H9 (cell line): Measurements from ENCODE around the gene RORC. TPM values are rescaled to one million over a fixed set of nuclear protein-coding genes. Genes with fewer than 3 reads are reported as not detected.

Source experiments
- DNase-seq: peaks from one replicate; pipeline ENCODE4 v3.0.0-alpha.2; 2017
- H2AFZ ChIP-seq: one replicate; pipeline ENCODE4 v1.6.1; 2013; ENCODE audit warnings: mild to moderate bottlenecking, low read length, control low read depth, moderate library complexity
- H2AK5ac ChIP-seq: 2 replicates; pipeline ENCODE4 v1.6.1; 2013; ENCODE audit warnings: low read length, control low read depth, mixed read lengths; ENCODE audit not compliant: insufficient read length
- H2BK120ac ChIP-seq: one replicate; pipeline ENCODE4 v1.6.1; 2013; ENCODE audit warnings: low read depth, mild to moderate bottlenecking, low read length, control low read depth, inconsistent platforms; ENCODE audit not compliant: poor library complexity, severe bottlenecking
- H2BK12ac ChIP-seq: 2 replicates; pipeline ENCODE4 v1.6.1; 2013; ENCODE audit warnings: low read length, control low read depth, mixed read lengths, low read depth; ENCODE audit not compliant: insufficient read length
- H2BK15ac ChIP-seq: 2 replicates; pipeline ENCODE4 v1.6.1; 2013; ENCODE audit warnings: low read depth, low read length, control low read depth
- H2BK20ac ChIP-seq: one replicate; pipeline ENCODE4 v1.6.1; 2013; ENCODE audit warnings: low read depth, mild to moderate bottlenecking, low read length, control low read depth, inconsistent platforms; ENCODE audit not compliant: poor library complexity, severe bottlenecking
- H2BK5ac ChIP-seq: 2 replicates; pipeline ENCODE4 v1.6.1; 2013; ENCODE audit warnings: low read length, control low read depth, mixed read lengths; ENCODE audit not compliant: insufficient read length
- H3K14ac ChIP-seq: 2 replicates; pipeline ENCODE4 v1.6.1; 2013; ENCODE audit warnings: low read length, control low read depth; ENCODE audit not compliant: insufficient read depth
- H3K18ac ChIP-seq: 2 replicates; pipeline ENCODE4 v1.6.1; 2013; ENCODE audit warnings: low read depth, mild to moderate bottlenecking, mixed read lengths, low read length, control low read depth; ENCODE audit not compliant: insufficient read length
- H3K23ac ChIP-seq: 2 replicates; pipeline ENCODE4 v1.6.1; 2013; ENCODE audit warnings: low read length, control low read depth, mixed read lengths, low read depth; ENCODE audit not compliant: insufficient read length
- H3K23me2 ChIP-seq: 2 replicates; pipeline ENCODE4 v1.6.1; 2013; ENCODE audit warnings: low read depth, mild to moderate bottlenecking, mixed read lengths, low read length, control low read depth; ENCODE audit not compliant: insufficient read length, poor library complexity, severe bottlenecking
- H3K27ac ChIP-seq: 2 replicates; pipeline ENCODE4 v1.5.1; 2013; ENCODE audit warnings: low read length, control low read depth, mixed read lengths, low read depth; ENCODE audit not compliant: insufficient read length
- H3K27me3 ChIP-seq: 2 replicates; pipeline ENCODE4 v1.6.1; 2013; ENCODE audit warnings: low read length, control low read depth, inconsistent platforms; ENCODE audit not compliant: insufficient read depth
- H3K4ac ChIP-seq: 2 replicates; pipeline ENCODE4 v1.6.1; 2013; ENCODE audit warnings: low read depth, mild to moderate bottlenecking, control low read depth, inconsistent platforms, low read length, moderate library complexity
- H3K4me1 ChIP-seq: 2 replicates; pipeline ENCODE4 v1.6.1; 2013; ENCODE audit warnings: low read length, control low read depth, inconsistent platforms; ENCODE audit not compliant: insufficient read depth
- H3K4me2 ChIP-seq: 2 replicates; pipeline ENCODE4 v1.6.1; 2013; ENCODE audit warnings: low read length, control low read depth, mixed read lengths; ENCODE audit not compliant: insufficient read length, insufficient read depth
- H3K56ac ChIP-seq: 2 replicates; pipeline ENCODE4 v1.6.1; 2013; ENCODE audit warnings: low read depth, mild to moderate bottlenecking, mixed read lengths, low read length, control low read depth; ENCODE audit not compliant: insufficient read length
- H3K79me1 ChIP-seq: 2 replicates; pipeline ENCODE4 v1.6.1; 2013; ENCODE audit warnings: low read depth, mild to moderate bottlenecking, moderate library complexity, low read length, control low read depth, inconsistent platforms; ENCODE audit not compliant: insufficient read depth, poor library complexity, severe bottlenecking
- H3K79me2 ChIP-seq: 2 replicates; pipeline ENCODE4 v1.6.1; 2013; ENCODE audit warnings: low read length, control low read depth, inconsistent platforms; ENCODE audit not compliant: insufficient read depth
- H3K9ac ChIP-seq: 2 replicates; pipeline ENCODE4 v1.6.1; 2013; ENCODE audit warnings: low read length, control low read depth, mixed read lengths; ENCODE audit not compliant: insufficient read length; ENCODE audit errors: extremely low read depth
- H3K9me3 ChIP-seq: one replicate; pipeline ENCODE4 v1.6.1; 2013; ENCODE audit warnings: low read depth, low read length, inconsistent platforms; ENCODE audit not compliant: control insufficient read depth
- H3T11ph ChIP-seq: one replicate; pipeline ENCODE4 v1.6.1; 2013; ENCODE audit warnings: mild to moderate bottlenecking, low read length, control low read depth, inconsistent platforms
- H4K20me1 ChIP-seq: one replicate; pipeline ENCODE4 v1.6.1; 2013; ENCODE audit not compliant: control insufficient read depth, insufficient read length, insufficient read depth
- H4K5ac ChIP-seq: 2 replicates; pipeline ENCODE4 v1.6.1; 2013; ENCODE audit warnings: low read depth, mild to moderate bottlenecking, mixed read lengths, low read length, control low read depth; ENCODE audit not compliant: insufficient read length
- H4K8ac ChIP-seq: replicated peaks from 2 replicates; pipeline ENCODE4 v1.6.1; 2013; ENCODE audit warnings: low read length, control low read depth, mixed read lengths, low read depth; ENCODE audit not compliant: insufficient read length
- H4K91ac ChIP-seq: 2 replicates; pipeline ENCODE4 v1.6.1; 2013; ENCODE audit warnings: low read depth, mild to moderate bottlenecking, moderate library complexity, mixed read lengths, low read length, control low read depth; ENCODE audit not compliant: insufficient read length
- H3K27ac Mint-ChIP-seq, 3 experiments: 2 replicates in 2 of 3; 3 replicates in 1 of 3; pipeline ENCODE4 v1.8.0; 2020 to 2021; ENCODE audit warnings: mixed read lengths in 3 of 3, mild to moderate bottlenecking in 1 of 3, moderate library complexity in 1 of 3
- H3K27me3 Mint-ChIP-seq: 2 replicates; pipeline ENCODE4 v1.8.0; 2021; ENCODE audit warnings: low read depth, mild to moderate bottlenecking, moderate library complexity, mixed read lengths
- H3K36me3 Mint-ChIP-seq, 3 experiments: 2 replicates in 2 of 3; 3 replicates in 1 of 3; pipeline ENCODE4 v1.8.0; 2020 to 2021; ENCODE audit warnings: low read depth in 3 of 3, mixed read lengths in 3 of 3; ENCODE audit not compliant: insufficient read depth in 1 of 3
- H3K4me1 Mint-ChIP-seq, 2 experiments: 2 replicates each; pipeline ENCODE4 v1.8.0; 2020; ENCODE audit warnings: mixed read lengths in 2 of 2
- H3K4me3 Mint-ChIP-seq, 2 experiments: 2 replicates in 1 of 2; 3 replicates in 1 of 2; pipeline ENCODE4 v1.8.0; 2020 to 2021; ENCODE audit warnings: mild to moderate bottlenecking in 2 of 2, mixed read lengths in 2 of 2, moderate library complexity in 1 of 2
- H3K9me3 Mint-ChIP-seq, 2 experiments: 2 replicates in 1 of 2; 3 replicates in 1 of 2; pipeline ENCODE4 v1.8.0; 2020; ENCODE audit warnings: mild to moderate bottlenecking in 2 of 2, mixed read lengths in 2 of 2, moderate library complexity in 1 of 2
- CTCF ChIP-seq: fragments of 200-600 bp; sonication (generic); conservative IDR thresholded peaks from 3 replicates; pipeline ENCODE4 v1.8.0; 2021; ENCODE audit warnings: antibody characterized with exemption, mild to moderate bottlenecking
- WGBS: extraction: QIAGEN DNeasy Blood & Tissue Kit; methylation state at CpG from one replicate; pipeline ENCODE4 v1.1.7; 2013; ENCODE audit warnings: missing lambda C conversion rate, low lambda C conversion rate, mixed read lengths; ENCODE audit not compliant: insufficient read length; ENCODE audit errors: extremely low coverage; 5-methylcytosine and 5-hydroxymethylcytosine counted together
- total RNA-seq: library from RNA; stranded (reverse); gene quantifications from 2 replicates; pipeline ENCODE4 v1.2.1, GENCODE V29; 2021

The RORC gene
- total RNA-seq, 1 experiment from 2014 or later = 0.52 TPM

DNA sequence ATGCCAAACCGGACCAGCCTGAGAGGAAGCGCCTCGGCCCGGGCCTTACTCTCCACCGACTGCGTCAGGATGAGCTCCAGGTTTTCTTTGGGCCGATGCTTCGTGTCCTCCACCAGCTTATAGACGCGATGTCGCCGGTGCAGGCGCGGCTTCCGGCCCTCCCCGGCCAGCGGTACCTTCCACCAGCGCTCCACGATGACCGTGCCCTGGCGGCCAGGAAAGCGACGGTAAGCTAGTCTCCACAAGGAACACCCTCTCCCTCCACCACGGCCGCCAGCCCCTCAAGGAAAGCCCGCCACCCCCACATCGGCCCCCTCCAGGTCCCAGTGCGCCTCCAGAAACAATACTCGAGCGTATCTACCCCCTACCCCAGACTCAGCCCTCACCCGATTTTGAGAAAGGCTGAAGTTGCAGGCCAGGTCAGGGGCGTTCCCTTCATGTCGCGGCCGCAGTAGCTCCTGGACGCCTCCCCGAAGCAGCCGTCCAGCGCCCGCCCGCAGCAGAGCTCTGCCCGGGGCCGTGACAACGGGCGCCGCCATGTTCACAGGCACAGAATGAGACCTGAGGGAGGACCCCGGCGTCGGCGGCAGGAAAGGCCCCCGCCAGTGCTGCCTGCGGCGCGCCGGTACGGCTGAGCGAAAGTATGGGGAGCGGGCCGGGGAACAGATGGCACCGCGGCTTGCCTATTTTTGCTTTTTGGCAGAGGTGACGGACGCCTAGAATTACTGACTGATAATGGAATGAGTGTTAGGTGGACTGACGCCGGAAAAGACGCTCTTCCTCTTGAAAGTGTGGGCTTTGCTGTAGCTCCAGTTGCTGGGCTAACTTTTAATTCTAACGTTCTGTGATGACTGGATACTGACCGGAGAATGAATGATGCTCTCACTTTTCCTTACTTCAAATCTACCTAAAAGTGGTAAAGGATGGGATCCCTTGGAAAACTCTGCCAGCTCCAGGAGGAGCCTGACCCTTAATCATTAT lies 68.4 kb downstream of the RORC start, which contains the start of gene MRPL9:
TSS of gene MRPL9 (minus strand) at position 556 of the 981 bp plus-strand sequence. CDS start at position 539, 17 bp downstream.
- no peak for TF ChIP-seq CTCF
- Histone ChIP-seq H2BK12ac (no peak within 1 kb of the TSS), H3K9ac (peak within 1 kb of the TSS; percentile 89), H3K56ac (no peak within 1 kb of the TSS), H3K14ac (peak within 1 kb of the TSS; percentile 89), H2BK15ac (no peak within 1 kb of the TSS), H4K20me1 (no peaks in the 10 kb centered on the region), H2AFZ (peak within 1 kb of the TSS; percentile 79), H4K8ac (no peak within 1 kb of the TSS), H3K4me2 (peak within 1 kb of the TSS; percentile 77), H3K27me3 (no peaks in the 10 kb centered on the region), H3K23me2 (peaks cover 9% of the 10 kb centered on the region), H3K9me3 (no peaks in the 10 kb centered on the region), H4K91ac (no peak within 1 kb of the TSS), H2BK120ac (no peak within 1 kb of the TSS), H3K79me1 (no peaks in the 10 kb centered on the region), H3K4me1 (no peaks in the 10 kb centered on the region; the same call in none of the 2 replicates), H2BK20ac (no peak within 1 kb of the TSS), H3K79me2 (no peaks in the 10 kb centered on the region), H3K4ac (no peak within 1 kb of the TSS), H4K5ac (peak within 1 kb of the TSS; percentile 87), H2AK5ac (no peak within 1 kb of the TSS), H3K23ac (no peak within 1 kb of the TSS), H3T11ph (no peak within 1 kb of the TSS), H2BK5ac (no peak within 1 kb of the TSS), H3K18ac (peak within 1 kb of the TSS; percentile 90), H3K27ac (no peak within 1 kb of the TSS)
- Mint-ChIP-seq H3K27ac (peak within 1 kb of the TSS; percentile 87 to 98 (median 90)), H3K4me3 (peak within 1 kb of the TSS; percentile 77 to 95), H3K27me3 (no peaks in the 10 kb centered on the region; the same call in 1 of the 2 replicates), H3K4me1 (peaks cover 9 to 12% of the 10 kb centered on the region in 2 experiments), H3K9me3 (no peaks in the 10 kb centered on the region), H3K36me3 (peaks cover 22 to 37% (median 33%) of the 10 kb centered on the region in 3 experiments; a peak in 6 of 7 replicates)
- no CpG with 5 or more reads among the region's 68 CpGs for WGBS
- DNase-seq = peak; percentile 82
